CD4-positive, CD25-positive, alpha-beta regulatory T cell (primary cell): Measurements from ENCODE around the gene NADK. TPM values are rescaled to one million over a fixed set of nuclear protein-coding genes. Genes with fewer than 3 reads are reported as not detected.

Source experiments
- ATAC-seq, 2 donors: fragments of 150-1000 bp; cut with Tn5 transposase; one replicate each; pipeline ENCODE4 v1.10.0; 2021; ENCODE audit warnings: low read depth in 2 of 2, moderate number of reproducible peaks in 2 of 2, moderate library complexity in 1 of 2
- DNase-seq, 3 donors: peaks; one replicate each; pipeline versions ENCODE4 v3.0.0 to v3.0.0-alpha.2; 2012 to 2022; ENCODE audit warnings: mixed read lengths in 1 of 3
- H3K27ac ChIP-seq: one replicate; pipeline ENCODE4 v1.7.0; 2013; ENCODE audit warnings: mild to moderate bottlenecking, low read length; ENCODE audit not compliant: insufficient read depth, poor library complexity, severe bottlenecking
- H3K27me3 ChIP-seq: one replicate; pipeline ENCODE4 v1.7.0; 2013; ENCODE audit warnings: low read length; ENCODE audit not compliant: control insufficient read depth, insufficient read depth
- H3K36me3 ChIP-seq: one replicate; pipeline ENCODE4 v1.7.0; 2013; ENCODE audit warnings: mild to moderate bottlenecking, low read length, moderate library complexity; ENCODE audit not compliant: control insufficient read depth, insufficient read depth
- H3K4me1 ChIP-seq: 2 replicates; pipeline ENCODE4 v1.7.0; 2013; ENCODE audit warnings: mild to moderate bottlenecking, low read length; ENCODE audit not compliant: insufficient read depth, control insufficient read depth, poor library complexity, severe bottlenecking
- H3K4me3 ChIP-seq: one replicate; pipeline ENCODE4 v1.7.0; 2013; ENCODE audit warnings: low read depth, mild to moderate bottlenecking, low read length, moderate library complexity
- H3K9me3 ChIP-seq, 2 experiments: 1 replicate in 1 of 2; 2 replicates in 1 of 2; pipeline ENCODE4 v1.7.0; 2013; ENCODE audit warnings: low read length in 2 of 2, mild to moderate bottlenecking in 1 of 2, moderate library complexity in 1 of 2; ENCODE audit not compliant: control insufficient read depth in 2 of 2
- H3K27ac Mint-ChIP-seq, 3 donors: one replicate each; pipeline ENCODE4 v1.8.0; 2020 to 2022; ENCODE audit warnings: mild to moderate bottlenecking in 3 of 3, mixed read lengths in 3 of 3, moderate library complexity in 2 of 3
- H3K27me3 Mint-ChIP-seq: one replicate; pipeline ENCODE4 v1.8.0; 2022; ENCODE audit warnings: mild to moderate bottlenecking, mixed read lengths
- H3K36me3 Mint-ChIP-seq: one replicate; pipeline ENCODE4 v1.8.0; 2020; ENCODE audit warnings: mixed read lengths
- H3K4me1 Mint-ChIP-seq, 4 donors: one replicate each; pipeline ENCODE4 v1.8.0; 2020 to 2022; ENCODE audit warnings: mixed read lengths in 4 of 4, mild to moderate bottlenecking in 1 of 4
- H3K4me3 Mint-ChIP-seq, 4 donors: one replicate each; pipeline ENCODE4 v1.8.0; 2020 to 2022; ENCODE audit warnings: mild to moderate bottlenecking in 4 of 4, mixed read lengths in 4 of 4, moderate library complexity in 3 of 4
- H3K9me3 Mint-ChIP-seq, 7 donors: one replicate each; pipeline ENCODE4 v1.8.0; 2020 to 2022; ENCODE audit warnings: mixed read lengths in 7 of 7, mild to moderate bottlenecking in 3 of 7, moderate library complexity in 2 of 7
- polyA plus RNA-seq, 4 donors: library from polyadenylated mRNA; unstranded; fragments of 300-500 nt; fragmentation: Illumina TruSeq; gene quantifications; one replicate each; pipeline ENCODE4 v1.2.3, GENCODE V29; 2021
- total RNA-seq: library from RNA; stranded (reverse); gene quantifications from one replicate; pipeline ENCODE4 v1.2.3, GENCODE V29; 2022

The NADK gene
- total and polyA plus RNA-seq, 5 donors from 2014 or later = 18.7 to 52.6 (median 22.6) TPM

DNA sequence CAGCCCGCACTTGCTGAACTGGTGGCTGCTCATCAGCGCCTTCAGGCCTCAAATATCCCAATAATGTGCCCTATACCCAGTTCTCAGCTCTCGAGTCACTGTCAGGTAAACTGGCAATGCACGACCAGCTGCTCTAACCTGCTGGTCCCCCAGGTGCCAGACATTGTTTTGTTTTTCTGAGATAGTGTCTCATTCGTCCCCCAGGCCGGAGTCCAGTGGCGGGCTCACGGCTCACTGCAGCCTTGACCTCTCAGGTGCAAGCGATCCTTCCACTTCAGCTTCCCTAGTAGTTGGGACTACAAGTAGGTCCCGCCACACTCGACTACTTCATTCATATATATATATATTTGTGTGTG, 1.0 kb upstream of the NADK start:
- H3K4me3 ChIP-seq = peak overlapping the region; percentile 41
- H3K27me3 Mint-ChIP-seq = no peaks in the 10 kb centered on the region
- H3K9me3 ChIP-seq = no peaks in the 10 kb centered on the region
- peak overlapping the region; percentile 91 to 95 (median 93) for H3K4me3 Mint-ChIP-seq
- peaks cover 0 to 73% (median 52%) of the 10 kb centered on the region in 4 donors for H3K4me1 Mint-ChIP-seq
- H3K36me3 ChIP-seq = no peaks in the 10 kb centered on the region
- peak overlapping the region; percentile 88 to 98 (median 95) for H3K27ac Mint-ChIP-seq
- ATAC-seq (no peak), DNase-seq (no peak)
- H3K4me1 ChIP-seq = peaks cover 79% of the 10 kb centered on the region
- H3K36me3 Mint-ChIP-seq = peaks cover 4% of the 10 kb centered on the region
- no peaks in the 10 kb centered on the region for H3K9me3 Mint-ChIP-seq
- peak overlapping the region; percentile 89 for H3K27ac ChIP-seq
- no peaks in the 10 kb centered on the region for H3K27me3 ChIP-seq

- H3K36me3 ChIP-seq = no peaks in the 10 kb centered on the region
- H3K27ac Mint-ChIP-seq = peak overlapping the region in 2 of 3 donors; percentile 88 to 95
- H3K4me1 ChIP-seq = peaks cover 78% of the 10 kb centered on the region
- no peaks in the 10 kb centered on the region for H3K27me3 Mint-ChIP-seq
- H3K4me3 Mint-ChIP-seq = peak overlapping the region; percentile 91 to 95 (median 93)
- peak overlapping the region; percentile 89 for H3K27ac ChIP-seq
- peaks cover 4% of the 10 kb centered on the region for H3K36me3 Mint-ChIP-seq
- no peaks in the 10 kb centered on the region for H3K27me3 ChIP-seq
- DNase-seq = peak; percentile 69 to 88 (median 84)
- H3K9me3 Mint-ChIP-seq = no peaks in the 10 kb centered on the region
- H3K4me1 Mint-ChIP-seq = peaks cover 0 to 73% (median 52%) of the 10 kb centered on the region in 4 donors
- peak overlapping the region; percentile 41 for H3K4me3 ChIP-seq
- no peaks in the 10 kb centered on the region for H3K9me3 ChIP-seq
- peak; percentile 55 to 71 for ATAC-seq
These were observed 521 bp upstream of the NADK start for GRCh38 chr1:1778663-1779319.

- peak overlapping the region; percentile 52 to 93 (median 77) for H3K27ac Mint-ChIP-seq
- peaks cover under 1% of the 10 kb centered on the region for H3K36me3 ChIP-seq
- peak overlapping the region; percentile 86 to 94 (median 90) for H3K4me3 Mint-ChIP-seq
- no peak for ATAC-seq
- peaks cover 5% of the 10 kb centered on the region for H3K36me3 Mint-ChIP-seq
- H3K4me1 ChIP-seq = peaks cover 66% of the 10 kb centered on the region
- peak overlapping the region; percentile 55 for H3K27ac ChIP-seq
- H3K27me3 Mint-ChIP-seq = no peaks in the 10 kb centered on the region
- no peaks in the 10 kb centered on the region for H3K27me3 ChIP-seq
- H3K4me3 ChIP-seq = peak overlapping the region; percentile 75
- no peaks in the 10 kb centered on the region for H3K9me3 ChIP-seq
- peaks cover 0 to 62% (median 45%) of the 10 kb centered on the region in 4 donors for H3K4me1 Mint-ChIP-seq
- DNase-seq = no peak
- H3K9me3 Mint-ChIP-seq = no peaks in the 10 kb centered on the region
These were observed 729 bp downstream of the NADK start for GRCh38 chr1:1777583-1777899.

GRCh38 chr1:1776672-1777582, 1.3 kb downstream of the NADK start:
- no peaks in the 10 kb centered on the region for H3K27me3 ChIP-seq
- H3K36me3 ChIP-seq = peaks cover 6% of the 10 kb centered on the region
- DNase-seq = no peak
- H3K4me3 ChIP-seq = peak overlapping the region; percentile 75
- H3K4me1 ChIP-seq = peaks cover 60% of the 10 kb centered on the region
- no peaks in the 10 kb centered on the region for H3K27me3 Mint-ChIP-seq
- H3K36me3 Mint-ChIP-seq = peaks cover 11% of the 10 kb centered on the region
- no peaks in the 10 kb centered on the region for H3K9me3 ChIP-seq
- peak overlapping the region; percentile 55 for H3K27ac ChIP-seq
- ATAC-seq = no peak
- peak overlapping the region; percentile 86 to 94 (median 90) for H3K4me3 Mint-ChIP-seq
- no peaks in the 10 kb centered on the region for H3K9me3 Mint-ChIP-seq
- H3K4me1 Mint-ChIP-seq = peaks cover 0 to 58% (median 45%) of the 10 kb centered on the region in 4 donors
- H3K27ac Mint-ChIP-seq = peak overlapping the region; percentile 23 to 93 (median 77)

DNA sequence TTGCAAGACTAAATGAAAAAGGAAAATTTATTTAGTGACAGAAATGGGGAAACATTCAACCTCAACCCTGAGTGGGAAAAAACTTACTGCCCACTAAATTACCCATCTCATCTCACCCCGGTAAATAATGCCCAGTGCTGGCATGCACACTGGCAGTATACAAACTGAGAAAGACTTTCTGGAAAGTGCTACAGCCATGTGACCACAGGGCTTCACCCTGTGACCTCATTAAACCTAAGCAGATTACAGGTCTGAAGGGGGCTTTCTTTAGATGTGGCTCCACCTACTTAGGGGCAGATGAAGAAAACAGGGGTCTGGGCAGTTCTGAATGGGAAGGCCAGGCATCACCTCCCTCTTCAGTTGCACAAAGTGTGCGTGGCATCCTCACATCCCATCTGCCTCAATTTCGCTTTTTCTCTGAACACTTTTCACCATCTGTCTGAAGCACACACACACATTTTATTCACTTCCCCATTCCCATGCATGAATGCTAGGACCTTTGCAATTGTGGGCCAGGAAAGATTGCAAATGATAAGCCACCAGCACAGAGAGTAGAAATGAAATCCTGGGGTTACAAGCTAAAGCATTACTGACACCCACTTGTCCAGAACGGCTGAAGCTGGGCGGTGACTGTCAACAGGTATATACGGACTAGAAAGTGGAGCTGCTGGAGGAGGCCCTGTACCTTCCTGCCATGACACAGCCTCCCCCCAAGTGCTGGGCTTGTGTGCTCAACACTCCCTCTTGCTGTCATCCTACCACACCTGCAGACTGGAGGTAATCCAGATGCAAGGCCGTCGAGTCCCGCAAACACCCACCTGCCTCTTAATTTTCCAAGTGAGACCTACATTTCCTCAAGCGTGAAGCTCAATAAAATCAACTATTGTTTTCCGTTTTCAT, 2.7 kb downstream of the NADK start:
- H3K27ac Mint-ChIP-seq = peak overlapping the region; percentile 44 to 82 (median 67)
- DNase-seq (no peak), ATAC-seq (no peak)
- H3K27me3 ChIP-seq = no peaks in the 10 kb centered on the region
- no peak overlapping the region for H3K27ac ChIP-seq
- peaks cover 0 to 47% (median 40%) of the 10 kb centered on the region in 4 donors for H3K4me1 Mint-ChIP-seq
- peaks cover 7% of the 10 kb centered on the region for H3K36me3 ChIP-seq
- no peaks in the 10 kb centered on the region for H3K27me3 Mint-ChIP-seq
- H3K4me1 ChIP-seq = peaks cover 46% of the 10 kb centered on the region
- H3K4me3 ChIP-seq = no peak overlapping the region
- peaks cover 0 to 5% (median 0%) of the 10 kb centered on the region in 7 donors for H3K9me3 Mint-ChIP-seq
- no peaks in the 10 kb centered on the region for H3K9me3 ChIP-seq
- H3K36me3 Mint-ChIP-seq = peaks cover 18% of the 10 kb centered on the region
- peak overlapping the region in 3 of 4 donors; percentile 84 to 91 (median 86) for H3K4me3 Mint-ChIP-seq

DNA sequence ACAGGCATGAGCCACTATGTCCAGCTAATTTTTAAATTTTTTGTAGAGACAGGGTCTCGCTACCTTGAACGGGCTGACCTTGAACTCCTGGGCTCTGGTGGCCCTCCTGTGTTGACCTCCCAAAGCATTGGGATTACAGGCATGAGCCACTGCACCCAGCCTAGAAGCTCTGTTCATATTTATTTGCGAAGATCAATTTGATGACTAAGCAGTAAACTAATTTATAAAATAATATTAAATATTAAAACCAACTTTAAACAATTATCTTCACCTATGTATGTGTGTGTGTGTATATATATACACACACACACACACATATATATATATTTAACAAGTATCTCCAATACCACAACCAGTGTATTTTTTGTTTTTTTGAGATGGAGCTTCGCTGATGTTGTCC, 4.4 kb downstream of the NADK start:
- Mint-ChIP-seq H3K36me3 (peaks cover 22% of the 10 kb centered on the region), H3K9me3 (peaks cover 0 to 5% (median 1%) of the 10 kb centered on the region in 7 donors), H3K27ac (no peak overlapping the region), H3K4me1 (peaks cover 0 to 35% (median 27%) of the 10 kb centered on the region in 4 donors), H3K27me3 (no peaks in the 10 kb centered on the region), H3K4me3 (no peak overlapping the region)
- H3K27me3 ChIP-seq = no peaks in the 10 kb centered on the region
- no peaks in the 10 kb centered on the region for H3K9me3 ChIP-seq
- peaks cover 29% of the 10 kb centered on the region for H3K4me1 ChIP-seq
- H3K27ac ChIP-seq = no peak overlapping the region
- peaks cover 8% of the 10 kb centered on the region for H3K36me3 ChIP-seq
- no peak for ATAC-seq
- no peak overlapping the region for H3K4me3 ChIP-seq
- DNase-seq = no peak

- H3K9me3 Mint-ChIP-seq = peaks cover 0 to 5% (median 1%) of the 10 kb centered on the region in 7 donors
- Histone ChIP-seq H3K27ac (no peak overlapping the region), H3K4me3 (no peak overlapping the region), H3K27me3 (no peaks in the 10 kb centered on the region), H3K36me3 (peaks cover 19% of the 10 kb centered on the region), H3K9me3 (no peaks in the 10 kb centered on the region), H3K4me1 (peaks cover 10% of the 10 kb centered on the region)
- H3K27me3 Mint-ChIP-seq = no peaks in the 10 kb centered on the region
- ATAC-seq (no peak), DNase-seq (no peak)
- H3K4me1 Mint-ChIP-seq = peaks cover 0 to 24% (median 18%) of the 10 kb centered on the region in 4 donors
- peak overlapping the region in 1 of 4 donors; percentile 73 for H3K4me3 Mint-ChIP-seq
- H3K27ac Mint-ChIP-seq = no peak overlapping the region
- H3K36me3 Mint-ChIP-seq = peaks cover 29% of the 10 kb centered on the region
These were observed 7.2 kb downstream of the NADK start for GRCh38 chr1:1771096-1771495.
